IPS-NIHi7 (cell line): ENCODE measurements around the gene RAB22A.
"Not testable (repeated sequence)": the region's sequence is repeated elsewhere in the genome, so short reads cannot be mapped to it uniquely, and the experiment has no call there.

Experiments used
- DNase-seq: peaks from one replicate; pipeline ENCODE4 v3.0.0; 2012; ENCODE audit warnings: mixed read lengths; ENCODE audit errors: extremely low spot score

The RAB22A gene

GRCh38 chr20:58342104-58342945 lies 32.8 kb downstream of the RAB22A start:
- DNase-seq: no peak

DNA sequence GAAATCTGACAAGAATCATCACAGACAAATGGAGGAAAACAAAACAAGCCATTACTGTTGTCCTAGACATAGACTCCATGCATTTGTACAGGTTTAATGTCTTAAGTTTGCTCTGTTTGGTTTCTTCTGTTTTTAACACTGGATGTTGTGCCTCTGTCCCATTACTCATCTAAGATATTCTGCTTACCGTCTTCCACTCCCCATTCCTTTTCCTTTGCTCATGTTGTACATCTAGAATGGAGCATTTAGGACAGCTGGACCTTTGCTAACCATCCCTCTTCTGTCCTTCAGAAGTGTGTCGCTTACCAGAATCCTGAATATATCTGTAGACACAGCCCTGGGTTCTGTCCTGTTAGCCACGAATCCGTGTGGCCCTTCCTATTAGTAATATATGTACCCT lies 35.2 kb downstream of the RAB22A start:
- no peak for DNase-seq

DNA sequence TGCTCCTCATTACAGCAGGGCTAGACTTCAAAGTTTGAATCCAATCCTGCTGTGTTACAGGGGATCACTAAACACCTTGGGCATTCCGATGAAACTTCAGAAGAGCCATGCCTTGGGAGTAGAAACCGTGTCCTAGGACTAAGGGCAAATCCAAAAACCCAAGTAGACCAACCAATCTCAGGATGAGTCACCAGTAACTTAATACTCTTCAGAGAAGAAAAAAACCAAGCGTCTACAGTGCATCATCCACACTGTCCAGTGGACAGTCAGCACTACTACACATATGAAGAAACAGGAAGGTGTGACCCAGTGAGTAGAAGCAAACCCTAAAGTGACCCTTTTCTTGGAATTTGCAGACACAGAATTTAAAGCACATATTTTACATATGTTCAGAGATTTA lies 40.1 kb downstream of the RAB22A start:
- DNase-seq: no peak

DNA sequence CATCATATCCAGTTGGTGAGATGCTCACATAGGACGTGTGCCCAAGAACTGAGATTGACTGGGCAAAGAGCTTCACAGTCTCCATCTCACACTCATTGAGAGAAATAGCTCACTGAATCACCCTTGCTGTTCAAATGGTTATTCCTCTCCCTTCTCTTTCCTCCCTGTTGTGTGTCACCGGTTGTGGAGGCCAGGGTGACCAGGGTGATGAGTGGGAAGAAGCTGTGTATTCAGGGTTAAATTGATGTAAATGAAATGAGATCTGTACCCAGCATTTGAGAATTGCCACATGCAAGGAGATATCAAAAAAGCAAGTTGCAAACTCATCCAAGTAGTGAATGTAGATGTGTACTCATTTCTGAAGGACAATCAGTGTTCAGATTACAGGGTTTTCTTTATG lies 43.0 kb downstream of the RAB22A start:
- DNase-seq: no peak

GRCh38 chr20:58359441-58359840 lies 49.9 kb downstream of the RAB22A start:
- DNase-seq: peak; percentile 35

- DNase-seq: no peak
Measured at GRCh38 chr20:58360936-58361335, 51.4 kb downstream of the RAB22A start.

GRCh38 chr20:58361481-58362205 lies 52.1 kb downstream of the RAB22A start:
- DNase-seq: no peak

- DNase-seq: no peak
Measured at GRCh38 chr20:58362206-58362516, 52.6 kb downstream of the RAB22A start.

DNA sequence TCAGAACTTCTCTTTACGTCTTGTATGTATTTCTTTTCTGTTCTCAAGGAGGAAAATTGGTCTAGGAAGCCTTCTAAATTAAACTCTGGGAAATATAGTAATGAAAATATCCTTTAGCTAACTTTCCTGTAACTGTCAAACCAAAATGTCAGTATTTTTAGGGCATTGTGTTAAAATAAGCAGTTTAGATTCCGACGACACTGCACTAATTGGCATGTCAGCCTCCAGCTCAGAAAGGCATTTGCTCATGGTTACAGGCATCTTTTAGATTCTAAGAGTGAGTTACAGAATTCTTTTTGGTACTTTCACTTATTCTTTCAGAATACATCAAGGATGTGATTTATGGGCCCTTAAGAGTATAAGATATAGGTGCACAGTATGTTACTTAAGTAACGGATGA lies 53.5 kb downstream of the RAB22A start:
- no peak for DNase-seq

GRCh38 chr20:58366866-58367265 lies 57.4 kb downstream of the RAB22A start:
- no peak for DNase-seq

DNA sequence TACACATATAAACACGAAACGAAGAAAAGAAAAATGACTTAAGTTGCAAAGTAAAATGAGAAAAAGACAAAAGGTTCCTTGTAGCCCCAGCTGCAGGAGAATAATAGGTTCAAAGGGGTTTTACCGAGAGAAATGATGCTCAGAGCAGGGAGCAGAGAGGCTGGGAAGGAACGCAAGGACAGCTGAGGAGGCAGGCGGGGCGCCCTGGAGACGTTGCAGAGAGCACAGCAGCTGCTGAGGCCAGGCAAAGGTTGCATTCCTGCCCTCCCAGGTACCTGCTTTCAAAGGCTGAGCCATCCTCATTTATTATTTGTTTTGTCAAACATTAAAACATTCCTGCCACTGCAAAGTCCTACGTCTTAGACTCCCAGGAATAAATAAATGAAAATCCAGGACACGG lies 63.3 kb downstream of the RAB22A start:
- DNase-seq: peak; percentile 54

DNA sequence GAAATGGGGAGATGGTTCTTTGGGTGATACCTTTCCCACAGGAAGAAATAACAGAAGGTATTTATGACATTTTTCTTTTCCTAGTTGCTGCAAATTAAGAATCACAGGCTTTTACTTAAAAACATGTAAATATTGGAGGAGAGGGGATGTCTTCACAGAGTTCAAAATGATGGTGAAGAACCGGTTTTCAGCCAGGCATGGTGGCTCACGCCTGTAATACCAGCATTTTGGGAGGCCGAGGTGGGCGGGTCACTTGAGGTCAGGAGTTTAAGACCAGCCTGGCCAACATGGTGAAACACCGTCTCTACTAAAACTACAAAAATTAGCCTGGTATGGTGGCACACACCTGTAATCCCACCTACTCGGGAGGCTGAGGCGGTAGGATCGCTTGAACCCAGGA lies 63.8 kb downstream of the RAB22A start:
- not testable (repeated sequence) for DNase-seq

DNA sequence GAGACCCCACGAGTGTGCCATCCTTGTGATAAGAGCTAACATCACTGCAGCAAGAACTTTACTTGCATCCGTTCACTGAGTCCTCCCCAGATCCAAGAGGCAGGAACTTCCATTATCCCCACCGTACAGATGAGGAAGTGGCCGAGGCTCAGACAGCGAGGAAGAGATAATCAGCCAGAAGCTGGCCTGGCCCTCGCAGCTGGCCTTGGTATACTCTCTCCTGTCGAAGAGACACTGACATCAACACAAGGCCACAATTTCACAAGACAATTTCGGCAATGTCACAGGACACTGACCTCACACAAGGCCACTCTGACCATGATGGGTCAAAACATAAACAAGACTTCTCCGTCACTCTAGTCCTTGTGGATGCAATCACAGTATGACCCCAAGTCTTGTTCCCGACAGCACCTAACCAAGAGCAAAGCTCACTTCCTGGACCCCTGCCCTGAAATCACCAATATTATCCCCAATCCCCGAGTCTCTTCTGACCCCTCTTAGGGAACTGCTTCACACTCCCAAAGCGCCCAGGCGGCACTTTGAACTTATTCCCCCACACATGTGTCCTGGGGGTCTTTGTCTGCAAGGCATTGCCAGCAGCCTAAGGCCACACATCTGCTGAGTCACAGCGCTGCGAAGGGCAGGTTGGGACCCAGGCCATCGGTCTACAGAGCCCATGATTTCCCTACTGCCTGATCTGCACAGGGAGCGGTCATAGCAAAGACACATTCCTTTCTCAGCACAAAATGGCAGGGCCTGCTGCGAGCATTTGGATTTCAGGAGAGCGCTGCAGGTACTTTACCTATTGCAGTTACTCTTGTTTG lies 64.7 kb downstream of the RAB22A start:
- peak; percentile 19 for DNase-seq

GRCh38 chr20:58374906-58375758 lies 65.6 kb downstream of the RAB22A start:
- DNase-seq: peak; percentile 57

DNA sequence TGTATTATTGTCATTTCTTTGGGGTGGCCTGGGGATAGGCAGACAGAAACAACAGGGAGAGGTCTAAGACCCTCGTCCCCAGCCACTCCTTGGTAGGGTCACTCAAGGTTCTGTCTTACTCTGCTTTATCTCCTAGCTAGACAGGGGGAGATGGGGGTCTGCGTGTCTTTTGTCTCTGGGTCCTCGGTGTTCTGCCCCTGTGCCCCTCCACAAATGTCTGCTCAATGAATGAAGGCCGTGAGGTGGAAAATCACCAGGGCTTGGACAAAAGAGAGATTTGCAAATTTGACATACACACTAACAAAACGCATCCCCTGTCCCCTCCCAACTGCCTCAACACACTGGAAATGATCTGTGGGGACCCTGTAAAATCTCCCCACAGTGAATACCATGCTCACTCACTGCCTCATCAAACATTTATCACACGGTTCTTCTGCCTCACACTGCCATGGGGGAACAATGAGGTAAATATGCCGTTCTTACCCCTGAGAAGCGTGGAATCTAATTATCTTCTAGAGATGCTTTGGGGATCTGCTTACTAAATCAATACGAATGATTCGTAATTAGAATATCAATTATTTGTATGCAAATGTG lies 66.3 kb downstream of the RAB22A start:
- no peak for DNase-seq

- no peak for DNase-seq
Measured at GRCh38 chr20:58377017-58377416, 67.5 kb downstream of the RAB22A start.

DNA sequence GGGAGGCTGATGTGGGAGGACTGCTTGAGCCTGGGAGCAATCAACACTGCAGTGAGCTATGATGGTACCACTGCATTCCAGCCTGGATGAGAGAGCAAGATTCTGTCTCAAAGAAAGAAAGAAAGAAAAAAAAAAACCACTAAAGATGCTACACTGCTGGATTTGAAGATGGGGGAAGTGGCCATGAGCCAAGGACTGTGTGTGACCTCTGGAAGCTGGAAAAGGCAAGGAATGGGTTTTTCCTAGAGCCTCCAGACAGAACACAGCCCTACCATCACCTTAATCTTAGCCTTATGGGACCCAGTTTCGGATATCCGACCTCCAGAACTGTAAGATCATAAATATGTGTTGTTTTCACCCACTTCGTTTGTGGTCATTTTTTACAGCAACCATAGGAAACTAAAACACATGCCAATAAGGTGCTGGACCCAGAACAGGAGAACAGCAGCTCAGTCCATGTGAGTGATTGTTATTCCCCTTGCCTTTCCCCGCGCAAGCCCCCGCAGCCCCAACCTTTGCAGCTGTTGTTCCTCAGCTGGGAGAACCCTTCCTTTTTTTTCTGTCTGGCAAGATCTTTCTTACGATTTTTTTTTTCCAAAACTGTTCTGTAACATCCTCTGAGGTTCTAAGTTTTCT lies 68.4 kb downstream of the RAB22A start:
- no peak for DNase-seq

DNA sequence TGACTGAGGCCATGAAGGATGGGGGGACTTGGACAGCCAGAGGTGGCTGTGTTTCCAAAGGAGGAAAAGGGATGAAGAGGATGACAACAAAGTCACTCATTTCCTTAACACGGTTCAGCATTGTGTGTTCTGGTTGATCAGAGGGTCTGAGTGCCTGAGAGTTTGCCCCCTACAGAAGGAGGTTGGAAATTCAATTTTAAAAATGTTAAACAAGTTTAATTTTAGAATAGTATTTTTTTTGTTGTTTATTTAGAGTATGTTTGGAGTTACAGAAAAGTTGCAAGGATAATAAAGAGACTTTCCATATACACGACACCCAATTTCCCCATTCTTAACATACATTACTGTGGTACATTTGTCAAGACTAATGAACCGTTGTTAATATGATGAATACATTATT lies 69.2 kb downstream of the RAB22A start:
- DNase-seq: no peak

DNA sequence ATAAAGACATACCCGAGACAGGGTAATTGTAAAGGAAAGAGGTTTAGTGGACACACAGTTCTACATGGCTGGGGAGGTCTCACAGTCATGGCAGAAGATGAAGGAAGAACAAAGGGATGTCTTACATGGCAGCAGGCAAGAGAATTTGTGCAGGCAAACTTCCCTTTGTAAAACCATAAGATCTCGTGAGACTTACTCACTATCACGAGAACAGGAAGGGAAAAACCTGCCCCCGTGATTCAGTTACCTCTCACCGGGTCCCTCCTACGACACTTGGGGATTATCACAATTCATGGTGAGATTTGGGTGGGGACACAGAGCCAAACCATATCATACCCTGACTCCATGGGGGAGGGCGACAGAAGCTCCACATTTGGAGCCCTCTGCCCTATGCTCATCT lies 72.1 kb downstream of the RAB22A start:
- DNase-seq: no peak

- no peak for DNase-seq
Measured at GRCh38 chr20:58382096-58382495, 72.6 kb downstream of the RAB22A start.

GRCh38 chr20:58384821-58385220 lies 75.3 kb downstream of the RAB22A start:
- DNase-seq: no peak
